IMR-90 (cell line): ENCODE measurements around the gene YTHDC2. TPM values are rescaled to one million over a fixed set of nuclear protein-coding genes. Genes with fewer than 3 reads are reported as not detected.

Source experiments
- ATAC-seq: fragments of 200-7000 bp; cut with Tn5 transposase; 2 replicates; pipeline ENCODE4 v1.9.1; 2020; ENCODE audit warnings: low read depth, mild to moderate bottlenecking, moderate library complexity
- BruUV-seq: library from RNA; stranded (reverse); fragments of 400-500 nt; replicated peaks from 2 replicates; lab custom pipeline; 2021; lab: Mats Ljungman, UMichigan
- CTCF ChIA-PET: fragments of 300-600 bp; formaldehyde crosslinking; extraction: SDS; loops from one replicate; lab custom pipeline; 2021; ENCODE audit warnings: antibody characterized with exemption; lab: Yijun Ruan, JAX
- POLR2A ChIA-PET: fragments of 300-600 bp; sonication (Branson Sonifier 250); formaldehyde crosslinking; loops from one replicate; lab custom pipeline; 2022; ENCODE audit warnings: antibody characterized with exemption; ENCODE audit not compliant: unreplicated experiment; lab: Charles Lee
- DNase-seq: peaks from one replicate; pipeline ENCODE4 v3.0.0; 2013
- H2AFZ ChIP-seq: replicated peaks from 2 replicates; pipeline ENCODE3; 2013; ENCODE audit warnings: low read length, mild to moderate bottlenecking; ENCODE audit not compliant: poor library complexity
- H2AK5ac ChIP-seq: 2 replicates; pipeline ENCODE4 v1.6.1; 2013; ENCODE audit warnings: low read depth, low read length, inconsistent platforms
- H2AK9ac ChIP-seq: replicated peaks from 2 replicates; pipeline ENCODE3; 2013; ENCODE audit warnings: mild to moderate bottlenecking, low read depth, low read length, moderate library complexity; ENCODE audit not compliant: poor library complexity
- H2BK120ac ChIP-seq: 2 replicates; pipeline ENCODE4 v1.6.1; 2013; ENCODE audit warnings: low read depth, low read length, inconsistent platforms
- H2BK15ac ChIP-seq: 3 replicates; pipeline ENCODE4 v1.6.1; 2013; ENCODE audit warnings: low read depth, low read length, inconsistent platforms
- H2BK20ac ChIP-seq: 2 replicates; pipeline ENCODE4 v1.6.1; 2013; ENCODE audit warnings: low read depth, mild to moderate bottlenecking, inconsistent platforms, low read length, moderate library complexity
- H2BK5ac ChIP-seq: 2 replicates; pipeline ENCODE4 v1.6.1; 2013; ENCODE audit warnings: mild to moderate bottlenecking, low read depth, low read length, inconsistent platforms; ENCODE audit not compliant: poor library complexity, severe bottlenecking
- H3K14ac ChIP-seq: replicated peaks from 2 replicates; pipeline ENCODE4 v1.6.1; 2013; ENCODE audit warnings: low read depth, low read length, inconsistent platforms
- H3K18ac ChIP-seq: 2 replicates; pipeline ENCODE4 v1.6.1; 2013; ENCODE audit warnings: low read depth, low read length, control low read depth
- H3K23ac ChIP-seq: 2 replicates; pipeline ENCODE4 v1.6.1; 2013; ENCODE audit warnings: low read depth, low read length, inconsistent platforms
- H3K27ac ChIP-seq: 2 replicates; pipeline ENCODE4 v1.5.1; 2013; ENCODE audit warnings: mild to moderate bottlenecking, control low read depth, low read length; ENCODE audit not compliant: insufficient read depth
- H3K27me3 ChIP-seq: 2 replicates; pipeline ENCODE4 v1.6.1; 2013; ENCODE audit warnings: low read length; ENCODE audit not compliant: control insufficient read depth, insufficient read depth
- H3K36me3 ChIP-seq: 2 replicates; pipeline ENCODE4 v1.6.1; 2013; ENCODE audit warnings: low read length, mixed read lengths; ENCODE audit not compliant: control insufficient read depth, insufficient read depth
- H3K4ac ChIP-seq: 2 replicates; pipeline ENCODE4 v1.6.1; 2013; ENCODE audit warnings: low read depth, low read length, inconsistent platforms
- H3K4me1 ChIP-seq: 2 replicates; pipeline ENCODE4 v1.6.1; 2013; ENCODE audit warnings: low read length, mixed read lengths; ENCODE audit not compliant: control insufficient read depth, insufficient read depth
- H3K4me2 ChIP-seq: 2 replicates; pipeline ENCODE4 v1.6.1; 2013; ENCODE audit warnings: low read depth, mild to moderate bottlenecking, control low read depth, low read length, moderate library complexity
- H3K4me3 ChIP-seq: 2 replicates; pipeline ENCODE4 v1.5.1; 2013; ENCODE audit warnings: low read depth, mild to moderate bottlenecking, control low read depth, low read length, moderate library complexity; ENCODE audit not compliant: insufficient read depth
- H3K56ac ChIP-seq: 2 replicates; pipeline ENCODE4 v1.6.1; 2013; ENCODE audit warnings: low read length, inconsistent platforms; ENCODE audit not compliant: insufficient read depth; ENCODE audit errors: extremely low read depth
- H3K79me1 ChIP-seq, 2 experiments: 2 replicates each; pipeline ENCODE4 v1.6.1; 2013; ENCODE audit warnings: low read length in 2 of 2, inconsistent platforms in 1 of 2, low read depth in 1 of 2
- H3K9ac ChIP-seq: 2 replicates; pipeline ENCODE4 v1.6.1; 2013; ENCODE audit warnings: low read depth, low read length, control low read depth
- H3K9me1 ChIP-seq: 2 replicates; pipeline ENCODE4 v1.6.1; 2013; ENCODE audit warnings: low read length, inconsistent platforms; ENCODE audit not compliant: insufficient read depth
- H3K9me3 ChIP-seq: 2 replicates; pipeline ENCODE4 v1.6.1; 2013; ENCODE audit warnings: low read length; ENCODE audit not compliant: control insufficient read depth, insufficient read depth
- H4K20me1 ChIP-seq: 2 replicates; pipeline ENCODE4 v1.6.1; 2013; ENCODE audit warnings: low read length, inconsistent platforms; ENCODE audit not compliant: insufficient read depth
- H4K5ac ChIP-seq: 2 replicates; pipeline ENCODE4 v1.6.1; 2013; ENCODE audit warnings: mild to moderate bottlenecking, low read depth, low read length, control low read depth
- H4K8ac ChIP-seq, 2 experiments: 2 replicates each; pipeline ENCODE4 v1.6.1; 2013; ENCODE audit warnings: low read depth in 2 of 2, low read length in 2 of 2, control low read depth in 1 of 2, inconsistent platforms in 1 of 2
- H4K91ac ChIP-seq: 2 replicates; pipeline ENCODE4 v1.6.1; 2013; ENCODE audit warnings: low read depth, low read length, inconsistent platforms; ENCODE audit not compliant: insufficient read depth
- BHLHE40 ChIP-seq: fragments of 150-350 bp; IDR thresholded peaks from 2 replicates; pipeline ENCODE4 v1.6.1; 2016; ENCODE audit warnings: mild to moderate bottlenecking, low read depth, low read length
- CEBPB ChIP-seq: IDR thresholded peaks from 2 replicates; pipeline ENCODE4 v1.6.1; 2012; ENCODE audit warnings: low read depth, low read length, improper control_type of control experiment
- FOS ChIP-seq: fragments of 150-350 bp; IDR thresholded peaks from 2 replicates; pipeline ENCODE4 v1.6.1; 2016; ENCODE audit warnings: low read depth, low read length
- MXI1 ChIP-seq: IDR thresholded peaks from 2 replicates; pipeline ENCODE4 v1.6.1; 2012; ENCODE audit warnings: low read depth, mild to moderate bottlenecking, low read length, moderate library complexity, borderline replicate concordance
- WGBS, 2 experiments: methylation state at CpG; one replicate each; pipeline versions ENCODE4 v1.1.5 to v1.1.7; 2013; ENCODE audit warnings: missing lambda C conversion rate in 2 of 2; ENCODE audit not compliant: insufficient read length in 1 of 2; ENCODE audit errors: extremely low coverage in 2 of 2; 5-methylcytosine and 5-hydroxymethylcytosine counted together
- dilution Hi-C: fragments of 300-500 bp; cut with HindIII; formaldehyde crosslinking; loops from one replicate; pipeline ENCODE4 v1.14.3; 2018; ENCODE audit warnings: low sequenced_read_pairs; ENCODE audit not compliant: unreplicated experiment
- in situ Hi-C: fragments of 300-500 bp; cut with MboI; formaldehyde crosslinking; loops from 3 replicates; pipeline ENCODE4 v1.14.3; 2019; ENCODE audit warnings: low sequenced_read_pairs, inconsistent platforms, mixed read lengths
- intact Hi-C: fragments of 100-400 bp; cut with micrococcal nuclease; formaldehyde crosslinking; loops from 2 replicates; pipeline ENCODE4 v1.10.0; 2022
- polyA plus RNA-seq, 3 experiments: library from polyadenylated mRNA; depleted of rRNA; stranded (reverse); fragments of >200 nt; gene quantifications; 2 replicates each; pipeline ENCODE4 v1.2.3, GENCODE V29; 2012; ENCODE audit warnings: low replicate concordance in 1 of 3
- total RNA-seq: library from RNA; depleted of rRNA; stranded (reverse); fragments of >200 nt; gene quantifications from 2 replicates; pipeline ENCODE4 v1.2.3, GENCODE V29; 2012
- TF ChIP-seq, protein P1 (sequence below): fragments of 150-350 bp; IDR thresholded peaks from 2 replicates; pipeline ENCODE4 v1.6.1; 2017; ENCODE audit warnings: mild to moderate bottlenecking, antibody characterized with exemption, low read length, low read depth

YTHDC2 gene
- total and polyA plus RNA-seq, 2 of the 4 experiments (the other 2 are of a cell fraction), result 6.5 to 13.4 TPM

- Histone ChIP-seq H3K14ac (no peak overlapping the region), H2AK5ac (no peak overlapping the region), H3K27me3 (no peaks in the 10 kb centered on the region), H3K4me1 (no peaks in the 10 kb centered on the region; the same call in 1 of the 2 replicates), H4K20me1 (no peaks in the 10 kb centered on the region), H3K18ac (no peak overlapping the region), H2BK15ac (no peak overlapping the region), H4K5ac (no peak overlapping the region), H2BK20ac (no peak overlapping the region), H2AFZ (no peak overlapping the region), H3K23ac (no peak overlapping the region), H3K9ac (no peak overlapping the region), H4K8ac (no peak overlapping the region), H3K9me1 (no peaks in the 10 kb centered on the region), H3K4me3 (no peak overlapping the region), H3K36me3 (no peaks in the 10 kb centered on the region), H2AK9ac (no peak overlapping the region), H3K4me2 (no peak overlapping the region), H2BK5ac (no peak overlapping the region), H3K4ac (0 out of 2 replicates have a peak overlapping the region, but pooled peaks have one; percentile 23), H3K56ac (no peak overlapping the region), H3K27ac (no peak overlapping the region), H4K91ac (no peak overlapping the region), H3K79me1 (no peaks in the 10 kb centered on the region), H2BK120ac (no peak overlapping the region), H3K9me3 (no peaks in the 10 kb centered on the region)
- dilution Hi-C loops (no loop called here), intact Hi-C loops (no loop called here), in situ Hi-C loops (loop anchor here (10.0 kb wide), 1 partner anchor 520 kb away; no protein-coding TSS in a partner anchor)
- ChIA-PET POLR2A (no interaction called here), CTCF (no interaction called here)
- TF ChIP-seq MXI1, result no peak
- TF ChIP-seq, protein P1, sequence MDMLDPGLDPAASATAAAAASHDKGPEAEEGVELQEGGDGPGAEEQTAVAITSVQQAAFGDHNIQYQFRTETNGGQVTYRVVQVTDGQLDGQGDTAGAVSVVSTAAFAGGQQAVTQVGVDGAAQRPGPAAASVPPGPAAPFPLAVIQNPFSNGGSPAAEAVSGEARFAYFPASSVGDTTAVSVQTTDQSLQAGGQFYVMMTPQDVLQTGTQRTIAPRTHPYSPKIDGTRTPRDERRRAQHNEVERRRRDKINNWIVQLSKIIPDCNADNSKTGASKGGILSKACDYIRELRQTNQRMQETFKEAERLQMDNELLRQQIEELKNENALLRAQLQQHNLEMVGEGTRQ, result no peak
- peak; percentile 43 for TF ChIP-seq FOS
- peak; percentile 82 for TF ChIP-seq CEBPB
- no peak for TF ChIP-seq BHLHE40
- WGBS, 2 experiments, result 0% methylated on average over 1 of the region's 5 CpGs; no CpG with 5 or more reads in 1 of the 2 experiments
- peak; percentile 81 for ATAC-seq
- BruUV-seq, result no TSS peak
- DNase-seq, result peak; percentile 73
Observed at GRCh38 chr5:113505181-113505580, 8.3 kb upstream of the YTHDC2 start.
